Uterus (tissue), 4 donors: ENCODE results near the gene CKAP2L. TPM values are rescaled to one million over a fixed set of nuclear protein-coding genes. Genes with fewer than 3 reads are reported as not detected.
A peak's percentile ranks its signal among the peaks of the same experiment; 100 is the strongest.

Source experiments
- DNase-seq, 2 donors: peaks; one replicate each; pipeline ENCODE4 v3.0.0-alpha.2; 2019 to 2020
- H3K27ac ChIP-seq, 2 donors: fragments of 200-600 bp; sonication (generic); 1 replicate in 1 of 2; 2 replicates in 1 of 2; pipeline ENCODE4 v1.5.1; 2016 to 2018
- H3K27me3 ChIP-seq, 2 donors: fragments of 200-600 bp; sonication (generic); one replicate each; pipeline ENCODE4 v1.5.1; 2018 to 2019; ENCODE audit warnings: control low read depth in 1 of 2
- H3K36me3 ChIP-seq, 2 donors: fragments of 200-600 bp; sonication (generic); one replicate each; pipeline ENCODE4 v1.5.1; 2019; ENCODE audit warnings: control low read depth in 1 of 2
- H3K4me1 ChIP-seq, 2 donors: fragments of 200-600 bp; sonication (generic); one replicate each; pipeline ENCODE4 v1.5.1; 2018 to 2019; ENCODE audit warnings: control low read depth in 1 of 2
- H3K4me3 ChIP-seq, 2 donors: fragments of 200-600 bp; sonication (generic); 1 replicate in 1 of 2; 2 replicates in 1 of 2; pipeline ENCODE4 v1.5.1; 2018 to 2019; ENCODE audit warnings: mild to moderate bottlenecking in 1 of 2
- H3K9me3 ChIP-seq, 2 donors: fragments of 200-600 bp; sonication (generic); one replicate each; pipeline ENCODE4 v1.5.1; 2019; ENCODE audit warnings: control low read depth in 1 of 2
- POLR2A ChIP-seq, 2 donors: fragments of 450-650 bp; IDR thresholded peaks; one replicate each; pipeline ENCODE4 v1.6.1; 2016; ENCODE audit warnings: antibody characterized with exemption in 2 of 2, mild to moderate bottlenecking in 1 of 2, moderate library complexity in 1 of 2
- intact Hi-C: fragments of 100-400 bp; cut with DNase I; formaldehyde crosslinking; loops from one replicate; pipeline ENCODE4 v1.15.1; 2023; ENCODE audit warnings: low total_unique reads
- total RNA-seq, 4 donors: library from RNA; depleted of rRNA in 3 of 4; stranded (reverse); fragments of >200 nt in 3 of 4; gene quantifications; one replicate each; pipeline versions ENCODE4 v1.1.0 to v1.2.4, GENCODE V29; 2014 to 2023
- TF ChIP-seq, protein P1 (sequence below), 4 experiments: fragments of 200-600 bp in 2 of 4; fragments of 450-650 bp in 2 of 4; sonication (generic) in 2 of 4; IDR thresholded peaks; one replicate each; pipeline ENCODE4 v1.5.1; 2016 to 2019; ENCODE audit warnings: antibody characterized with exemption in 4 of 4, mild to moderate bottlenecking in 2 of 4, moderate library complexity in 1 of 4
- donor health status: DM: yes; HTN: yes; CAD: no.

The CKAP2L gene
- total RNA-seq, 4 donors from 2014 or later = 8.8 TPM; not detected in 3

GRCh38 chr2:112768432-112768831 is 4.0 kb upstream of the CKAP2L start:
- TF ChIP-seq, protein P1, sequence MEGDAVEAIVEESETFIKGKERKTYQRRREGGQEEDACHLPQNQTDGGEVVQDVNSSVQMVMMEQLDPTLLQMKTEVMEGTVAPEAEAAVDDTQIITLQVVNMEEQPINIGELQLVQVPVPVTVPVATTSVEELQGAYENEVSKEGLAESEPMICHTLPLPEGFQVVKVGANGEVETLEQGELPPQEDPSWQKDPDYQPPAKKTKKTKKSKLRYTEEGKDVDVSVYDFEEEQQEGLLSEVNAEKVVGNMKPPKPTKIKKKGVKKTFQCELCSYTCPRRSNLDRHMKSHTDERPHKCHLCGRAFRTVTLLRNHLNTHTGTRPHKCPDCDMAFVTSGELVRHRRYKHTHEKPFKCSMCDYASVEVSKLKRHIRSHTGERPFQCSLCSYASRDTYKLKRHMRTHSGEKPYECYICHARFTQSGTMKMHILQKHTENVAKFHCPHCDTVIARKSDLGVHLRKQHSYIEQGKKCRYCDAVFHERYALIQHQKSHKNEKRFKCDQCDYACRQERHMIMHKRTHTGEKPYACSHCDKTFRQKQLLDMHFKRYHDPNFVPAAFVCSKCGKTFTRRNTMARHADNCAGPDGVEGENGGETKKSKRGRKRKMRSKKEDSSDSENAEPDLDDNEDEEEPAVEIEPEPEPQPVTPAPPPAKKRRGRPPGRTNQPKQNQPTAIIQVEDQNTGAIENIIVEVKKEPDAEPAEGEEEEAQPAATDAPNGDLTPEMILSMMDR (IDR thresholded peaks at IDR 0.05) = no peak
- TF ChIP-seq POLR2A (IDR thresholded peaks at IDR 0.05) = no peak
- intact Hi-C loops = no loop called here
- no peak for DNase-seq
- Histone ChIP-seq H3K4me3 (no peak overlapping the region), H3K27ac (no peak overlapping the region), H3K4me1 (no peaks in the 10 kb centered on the region), H3K27me3 (no peaks in the 10 kb centered on the region), H3K9me3 (no peaks in the 10 kb centered on the region), H3K36me3 (no peaks in the 10 kb centered on the region)

DNA sequence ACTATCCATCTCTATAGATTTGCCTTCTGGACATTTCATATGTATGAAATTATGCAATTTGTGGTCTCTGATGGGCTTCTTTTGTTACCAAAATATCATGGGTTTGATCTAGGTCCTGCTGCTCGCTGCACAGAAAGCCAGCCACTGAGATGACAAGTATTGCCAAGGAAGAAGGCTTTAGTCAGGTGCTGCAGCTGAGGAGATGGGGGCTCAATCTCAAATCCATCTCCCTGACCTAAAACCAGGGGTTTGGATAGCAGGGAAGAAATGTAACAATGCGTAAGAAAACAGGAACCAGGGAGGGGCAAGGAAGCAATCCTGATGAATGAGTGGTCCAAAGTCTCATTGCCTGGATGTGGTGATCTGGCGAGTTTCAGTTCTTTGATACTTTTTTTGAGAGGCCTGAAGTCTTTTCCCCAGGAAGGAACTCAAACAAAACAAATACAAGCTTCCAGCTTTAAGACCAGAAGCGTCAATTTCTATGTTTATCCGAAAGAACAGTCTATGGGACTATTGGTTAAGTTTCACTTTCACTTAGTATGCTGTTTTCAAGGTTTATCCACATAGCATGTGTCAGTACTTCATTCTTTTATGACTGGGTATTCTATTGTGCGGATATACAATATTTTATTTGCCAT is 3.4 kb upstream of the CKAP2L start:
- DNase-seq = no peak
- no peak for TF ChIP-seq POLR2A (IDR thresholded peaks at IDR 0.05)
- TF ChIP-seq, protein P1 (IDR thresholded peaks at IDR 0.05) = no peak
- Histone ChIP-seq H3K9me3 (no peaks in the 10 kb centered on the region), H3K27ac (peak overlapping the region in 1 of 2 donors; percentile 35), H3K36me3 (no peaks in the 10 kb centered on the region), H3K4me3 (no peak overlapping the region), H3K27me3 (no peaks in the 10 kb centered on the region), H3K4me1 (no peaks in the 10 kb centered on the region)
- intact Hi-C loops = no loop called here

DNA sequence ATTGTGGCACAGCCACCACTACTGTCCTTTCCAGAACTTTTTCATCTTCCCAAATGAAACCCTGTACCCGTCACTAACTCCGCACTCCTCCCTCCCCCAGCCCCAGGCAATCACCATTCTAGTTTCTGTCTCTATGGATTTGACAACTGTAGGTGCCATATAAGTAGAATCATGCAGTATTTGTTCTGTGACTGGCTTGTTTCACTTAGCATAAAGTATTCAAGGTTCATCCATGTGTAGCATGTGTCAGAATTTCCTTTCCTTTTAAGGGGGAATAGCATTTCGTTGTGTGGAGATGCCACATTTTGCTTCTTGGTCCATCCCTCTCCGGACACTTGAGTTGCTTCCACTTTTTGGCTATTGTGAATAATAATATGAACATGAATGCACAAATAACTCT is 842 bp upstream of the CKAP2L start:
- Histone ChIP-seq H3K4me3 (peak overlapping the region; percentile 50 to 55), H3K4me1 (no peaks in the 10 kb centered on the region), H3K27ac (no peak overlapping the region), H3K36me3 (no peaks in the 10 kb centered on the region), H3K27me3 (no peaks in the 10 kb centered on the region), H3K9me3 (no peaks in the 10 kb centered on the region)
- DNase-seq = no peak
- intact Hi-C loops = no loop called here
- TF ChIP-seq, protein P1 (IDR thresholded peaks at IDR 0.05) = no peak
- TF ChIP-seq POLR2A (IDR thresholded peaks at IDR 0.05) = no peak

GRCh38 chr2:112762276-112762675 is 2.1 kb downstream of the CKAP2L start:
- Histone ChIP-seq H3K27me3 (no peaks in the 10 kb centered on the region), H3K4me3 (no peak overlapping the region), H3K9me3 (no peaks in the 10 kb centered on the region), H3K36me3 (no peaks in the 10 kb centered on the region), H3K27ac (no peak overlapping the region), H3K4me1 (no peaks in the 10 kb centered on the region)
- no peak for DNase-seq
- TF ChIP-seq, protein P1 (IDR thresholded peaks at IDR 0.05) = no peak
- TF ChIP-seq POLR2A (IDR thresholded peaks at IDR 0.05) = no peak
- intact Hi-C loops = no loop called here

DNA sequence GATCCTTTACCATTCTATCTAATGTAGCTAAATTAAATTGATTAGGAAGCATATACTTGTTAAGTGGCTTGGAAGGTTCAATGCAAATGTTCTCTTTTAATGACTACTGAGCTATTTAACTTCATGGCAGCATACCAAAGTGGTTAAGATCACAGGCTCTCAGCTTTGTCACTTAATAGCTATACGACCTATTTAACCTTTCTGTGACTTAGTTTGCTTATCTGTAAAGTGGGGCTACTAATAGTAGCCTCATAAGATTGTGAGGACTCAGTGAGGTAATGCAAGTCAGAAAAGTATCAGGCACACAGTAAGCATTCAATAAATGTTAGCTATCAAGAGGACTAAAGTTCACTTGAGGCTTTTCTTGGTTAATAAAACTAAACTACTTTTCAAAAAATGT is 4.3 kb downstream of the CKAP2L start:
- TF ChIP-seq, protein P1 (IDR thresholded peaks at IDR 0.05) = no peak
- no peak for TF ChIP-seq POLR2A (IDR thresholded peaks at IDR 0.05)
- H3K4me3 ChIP-seq = no peak overlapping the region
- DNase-seq = no peak
- no peaks in the 10 kb centered on the region for H3K27me3 ChIP-seq
- no peaks in the 10 kb centered on the region for H3K9me3 ChIP-seq
- intact Hi-C loops = no loop called here
- H3K36me3 ChIP-seq = no peaks in the 10 kb centered on the region
- no peak overlapping the region for H3K27ac ChIP-seq
- H3K4me1 ChIP-seq = no peaks in the 10 kb centered on the region
